Measurements from ENCODE around the gene FGF4. TPM values are rescaled to one million over a fixed set of nuclear protein-coding genes. Genes with fewer than 3 reads are reported as not detected.

Gene FGF4
- total RNA-seq, 6 donors from 2014 or later = not detected

DNA sequence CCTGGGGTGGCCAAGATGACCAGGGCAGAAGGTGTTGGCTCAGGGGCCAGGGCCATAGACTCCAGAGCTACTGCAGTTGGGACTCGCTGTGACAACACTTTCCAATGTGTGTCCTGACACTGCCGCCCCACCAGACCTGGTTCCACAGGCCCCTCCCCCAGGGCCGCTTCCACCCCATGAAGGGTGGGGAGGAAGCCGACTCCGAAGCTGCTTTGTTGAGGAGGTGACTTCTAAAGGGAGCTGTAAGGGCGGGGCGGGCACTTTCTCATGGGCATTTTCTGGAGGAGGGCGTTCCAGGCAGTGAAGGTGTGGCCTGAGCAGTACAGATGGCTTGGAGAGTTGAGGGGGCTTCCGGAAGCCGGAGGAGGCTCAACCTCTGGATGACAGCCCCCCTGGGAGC is 37.8 kb upstream of the FGF4 start:
- Histone ChIP-seq H3K4me1 (peaks cover 0 to 9% (median 0%) of the 10 kb centered on the region in 4 donors), H3K4me3 (no peak overlapping the region), H3K9me3 (no peaks in the 10 kb centered on the region), H3K27me3 (peaks cover 0 to 16% (median 7%) of the 10 kb centered on the region in 4 donors), H3K27ac (no peak overlapping the region), H3K36me3 (no peaks in the 10 kb centered on the region)
- peak in 1 of 2 donors; percentile 48 for DNase-seq
- TF ChIP-seq, protein P1, sequence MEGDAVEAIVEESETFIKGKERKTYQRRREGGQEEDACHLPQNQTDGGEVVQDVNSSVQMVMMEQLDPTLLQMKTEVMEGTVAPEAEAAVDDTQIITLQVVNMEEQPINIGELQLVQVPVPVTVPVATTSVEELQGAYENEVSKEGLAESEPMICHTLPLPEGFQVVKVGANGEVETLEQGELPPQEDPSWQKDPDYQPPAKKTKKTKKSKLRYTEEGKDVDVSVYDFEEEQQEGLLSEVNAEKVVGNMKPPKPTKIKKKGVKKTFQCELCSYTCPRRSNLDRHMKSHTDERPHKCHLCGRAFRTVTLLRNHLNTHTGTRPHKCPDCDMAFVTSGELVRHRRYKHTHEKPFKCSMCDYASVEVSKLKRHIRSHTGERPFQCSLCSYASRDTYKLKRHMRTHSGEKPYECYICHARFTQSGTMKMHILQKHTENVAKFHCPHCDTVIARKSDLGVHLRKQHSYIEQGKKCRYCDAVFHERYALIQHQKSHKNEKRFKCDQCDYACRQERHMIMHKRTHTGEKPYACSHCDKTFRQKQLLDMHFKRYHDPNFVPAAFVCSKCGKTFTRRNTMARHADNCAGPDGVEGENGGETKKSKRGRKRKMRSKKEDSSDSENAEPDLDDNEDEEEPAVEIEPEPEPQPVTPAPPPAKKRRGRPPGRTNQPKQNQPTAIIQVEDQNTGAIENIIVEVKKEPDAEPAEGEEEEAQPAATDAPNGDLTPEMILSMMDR (IDR thresholded peaks at IDR 0.05) = no peak
- TF ChIP-seq EP300 (IDR thresholded peaks at IDR 0.05) (no peak), POLR2AphosphoS5 (IDR thresholded peaks at IDR 0.05) (no peak), POLR2A (IDR thresholded peaks at IDR 0.05) (no peak)
- WGBS, 2 donors = 69% methylated on average over 7 to 10 of the region's 10 CpGs
- ATAC-seq (ENCODE audit: low FRiP score in 2 of 2) = no peak

DNA sequence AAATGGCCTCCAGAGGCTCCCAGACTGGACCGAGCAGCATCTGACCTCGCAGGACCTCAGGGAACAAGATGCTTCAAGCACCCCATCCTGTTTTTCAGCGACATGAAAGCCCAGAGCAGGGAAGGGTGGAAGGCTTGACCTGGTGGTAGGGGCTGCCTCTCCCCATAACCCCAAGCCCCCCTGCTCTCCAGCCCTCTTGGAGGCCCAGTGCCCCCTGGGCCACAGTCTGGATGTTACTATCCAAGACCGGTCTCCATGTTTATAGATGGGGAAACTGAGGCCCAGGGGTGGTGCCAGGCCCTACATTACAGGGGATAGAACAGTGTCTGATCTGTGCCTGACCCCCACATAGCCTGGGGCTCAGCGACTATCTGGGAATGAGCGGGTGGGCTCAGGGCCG is 37.1 kb upstream of the FGF4 start:
- Histone ChIP-seq H3K27me3 (peaks cover 0 to 9% (median 4%) of the 10 kb centered on the region in 4 donors), H3K4me1 (peaks cover 0 to 2% (median 0%) of the 10 kb centered on the region in 4 donors), H3K4me3 (no peak overlapping the region), H3K36me3 (no peaks in the 10 kb centered on the region), H3K9me3 (no peaks in the 10 kb centered on the region), H3K27ac (no peak overlapping the region)
- WGBS, 2 donors = 71 to 78% methylated on average over 5 to 7 of the region's 7 CpGs
- TF ChIP-seq EP300 (IDR thresholded peaks at IDR 0.05) = no peak
- TF ChIP-seq POLR2A (IDR thresholded peaks at IDR 0.05) = no peak
- no peak for TF ChIP-seq POLR2AphosphoS5 (IDR thresholded peaks at IDR 0.05)
- TF ChIP-seq, protein P1 (IDR thresholded peaks at IDR 0.05) = no peak
- DNase-seq (no peak), ATAC-seq (ENCODE audit: low FRiP score in 2 of 2) (no peak)

DNA sequence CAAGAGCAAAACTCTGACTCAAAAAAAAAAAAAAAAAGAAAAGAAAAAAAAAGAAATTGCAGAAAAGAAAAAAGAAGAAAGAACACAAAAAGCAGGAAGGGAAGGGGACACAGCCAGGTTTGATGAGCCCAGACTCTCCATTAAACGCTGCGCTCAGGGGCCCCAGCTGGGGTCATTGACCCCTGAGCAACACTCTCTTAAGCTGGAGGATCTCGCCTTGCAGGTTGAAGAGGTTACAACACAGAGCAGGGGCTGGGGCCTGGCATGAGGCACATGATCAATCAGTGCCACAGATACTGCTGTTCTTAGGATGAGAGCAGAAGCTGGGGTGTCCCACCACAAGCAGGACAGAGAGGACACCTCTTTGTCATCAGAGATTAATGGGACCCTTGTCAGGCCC is 36.3 kb upstream of the FGF4 start:
- Histone ChIP-seq H3K36me3 (no peaks in the 10 kb centered on the region), H3K27ac (no peak overlapping the region), H3K27me3 (peaks cover 0 to 4% (median 2%) of the 10 kb centered on the region in 4 donors), H3K9me3 (no peaks in the 10 kb centered on the region), H3K4me3 (no peak overlapping the region), H3K4me1 (no peaks in the 10 kb centered on the region)
- no peak for ATAC-seq (ENCODE audit: low FRiP score in 2 of 2)
- 25 to 33% methylated on average over 3 of the region's 3 CpGs for WGBS, 2 donors
- TF ChIP-seq, protein P1 (IDR thresholded peaks at IDR 0.05) = no peak
- TF ChIP-seq POLR2AphosphoS5 (IDR thresholded peaks at IDR 0.05) (no peak), POLR2A (IDR thresholded peaks at IDR 0.05) (no peak), EP300 (IDR thresholded peaks at IDR 0.05) (no peak)
- DNase-seq = no peak

DNA sequence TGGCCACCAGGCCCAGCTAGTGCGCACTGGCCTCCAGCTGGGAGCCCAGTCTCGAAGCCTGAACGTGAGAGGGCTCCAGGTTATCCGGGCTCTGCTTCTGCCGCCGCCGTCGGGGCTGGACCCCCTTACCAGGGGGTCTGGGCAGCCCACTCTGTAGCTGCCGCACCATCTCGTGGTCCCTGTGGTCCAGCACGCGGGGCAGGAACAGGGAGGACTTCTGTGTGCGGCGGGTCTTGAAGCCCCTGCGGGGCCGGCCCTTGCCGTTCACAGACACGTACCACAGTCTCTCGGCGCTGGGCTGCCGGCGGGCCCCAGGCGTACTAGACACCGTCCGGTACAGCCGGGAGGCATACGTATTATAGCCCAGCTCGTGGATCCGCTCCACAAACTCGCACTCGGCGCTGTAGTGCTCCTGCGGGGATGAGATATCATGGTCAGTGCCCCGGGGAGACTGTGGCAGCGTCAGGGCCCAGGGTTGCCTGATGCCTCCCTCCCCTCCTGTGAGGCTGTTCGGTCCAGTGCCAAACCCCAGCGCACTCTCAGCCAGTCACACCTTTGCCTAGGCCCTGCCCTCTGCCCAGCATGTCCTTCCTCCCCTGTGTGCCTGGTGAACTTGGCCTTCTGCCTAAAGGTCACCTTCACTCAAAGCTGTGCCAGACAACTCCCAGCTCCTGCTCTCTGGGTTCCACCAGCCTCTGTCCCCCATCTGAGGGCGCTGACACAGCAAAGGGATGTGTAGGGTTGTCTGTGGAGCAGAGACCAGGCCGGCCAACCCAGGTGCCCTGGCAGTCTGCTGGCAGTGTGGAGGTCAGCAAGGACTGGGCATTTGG is 35.4 kb upstream of the FGF4 start:
- TF ChIP-seq EP300 (IDR thresholded peaks at IDR 0.05) (no peak), POLR2A (IDR thresholded peaks at IDR 0.05) (no peak), POLR2AphosphoS5 (IDR thresholded peaks at IDR 0.05) (no peak)
- TF ChIP-seq, protein P1 (IDR thresholded peaks at IDR 0.05) = no peak
- Histone ChIP-seq H3K36me3 (no peaks in the 10 kb centered on the region), H3K9me3 (no peaks in the 10 kb centered on the region), H3K4me3 (no peak overlapping the region), H3K27me3 (no peaks in the 10 kb centered on the region), H3K4me1 (no peaks in the 10 kb centered on the region), H3K27ac (no peak overlapping the region)
- no peak for ATAC-seq (ENCODE audit: low FRiP score in 2 of 2)
- WGBS, 2 donors = 92% methylated on average over 35 of the region's 39 CpGs; no CpG with 5 or more reads in 1 of the 2 donors
- DNase-seq = peak in 1 of 2 donors; percentile 83

Measured in upper lobe of left lung (tissue), 6 donors.